ENCODE results near the gene TSTD1.
"Not testable (repeated sequence)": the region's sequence is repeated elsewhere in the genome, so short reads cannot be mapped to it uniquely, and the experiment has no call there.

Gene TSTD1

DNA sequence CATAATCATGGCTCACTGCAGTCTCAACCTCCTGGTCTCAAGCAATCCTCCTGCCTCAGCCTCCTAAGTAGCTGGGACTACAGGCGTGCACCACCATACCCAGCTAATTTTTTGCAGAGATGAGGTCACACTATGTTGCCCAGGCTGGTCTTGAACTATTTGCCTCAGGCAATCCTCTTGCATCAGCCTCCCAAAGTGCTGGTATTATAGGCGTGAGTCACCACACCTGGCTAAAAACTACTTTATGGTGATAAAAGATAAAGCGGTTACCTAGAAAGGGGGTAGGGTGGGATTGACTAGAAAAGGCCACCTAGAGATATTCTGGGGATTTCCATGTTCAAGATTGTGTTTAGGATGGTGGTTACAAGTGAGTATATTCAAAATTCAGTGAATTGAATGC is 5.0 kb downstream of the TSTD1 start:
- no peak for DNase-seq

DNA sequence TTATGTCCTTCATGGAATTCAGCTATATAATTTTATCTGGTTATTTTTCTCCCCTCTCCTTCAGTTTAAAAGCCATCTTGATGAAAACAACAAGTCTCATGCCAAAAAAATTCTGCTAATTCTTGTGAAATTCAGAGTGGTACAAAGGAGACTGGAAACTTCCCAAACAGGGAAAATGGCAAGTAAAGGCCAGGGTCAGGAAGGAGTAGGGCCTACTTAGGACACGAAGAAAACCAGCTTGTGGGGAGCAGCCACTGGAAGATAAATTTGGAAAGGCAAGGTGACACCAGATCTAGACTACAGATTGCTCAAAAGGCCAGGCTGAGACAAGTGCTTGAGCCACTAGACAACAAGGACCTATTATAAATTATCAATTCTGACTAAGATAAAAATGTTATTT is 6.4 kb downstream of the TSTD1 start:
- DNase-seq, result no peak

DNA sequence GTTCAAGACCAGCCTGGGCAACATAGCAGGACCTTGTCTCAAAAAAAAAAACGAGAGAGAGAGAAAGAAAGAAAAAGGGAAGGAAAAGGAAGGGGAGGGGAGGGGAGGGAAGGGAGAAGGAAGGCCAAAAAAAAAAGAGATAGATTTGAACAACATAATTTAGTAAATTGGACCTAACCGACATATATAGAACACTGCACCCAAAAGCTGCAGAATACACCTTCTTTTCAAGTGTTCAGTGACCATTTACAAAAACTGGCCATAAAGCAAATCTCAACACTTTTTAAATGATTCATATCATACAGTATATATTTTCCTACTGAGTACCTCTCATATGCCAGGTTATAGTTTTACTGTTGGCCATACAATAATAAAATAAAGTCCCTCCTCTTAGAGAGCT is 6.9 kb downstream of the TSTD1 start:
- DNase-seq, result no peak

DNA sequence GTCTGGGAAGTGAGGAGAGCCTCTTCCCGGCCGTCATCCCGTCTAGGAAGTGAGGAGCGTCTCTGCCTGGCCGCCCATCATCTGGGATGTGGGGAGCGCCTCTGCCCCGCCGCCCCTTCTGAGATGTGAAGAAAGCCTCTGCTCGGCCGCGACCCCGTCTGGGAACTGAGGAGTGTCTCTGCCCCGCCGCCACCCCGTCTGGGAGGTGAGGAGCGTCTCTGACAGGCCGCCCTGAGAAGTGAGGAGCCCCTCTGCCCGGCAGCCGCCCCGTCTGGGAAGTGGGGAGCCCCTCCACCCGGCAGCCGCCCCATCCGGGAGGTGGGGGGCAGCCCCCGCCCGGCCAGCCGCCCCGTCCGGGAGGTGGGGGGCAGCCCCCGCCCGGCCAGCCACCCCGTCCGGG is 9.3 kb downstream of the TSTD1 start:
- DNase-seq, result not testable (repeated sequence)

DNA sequence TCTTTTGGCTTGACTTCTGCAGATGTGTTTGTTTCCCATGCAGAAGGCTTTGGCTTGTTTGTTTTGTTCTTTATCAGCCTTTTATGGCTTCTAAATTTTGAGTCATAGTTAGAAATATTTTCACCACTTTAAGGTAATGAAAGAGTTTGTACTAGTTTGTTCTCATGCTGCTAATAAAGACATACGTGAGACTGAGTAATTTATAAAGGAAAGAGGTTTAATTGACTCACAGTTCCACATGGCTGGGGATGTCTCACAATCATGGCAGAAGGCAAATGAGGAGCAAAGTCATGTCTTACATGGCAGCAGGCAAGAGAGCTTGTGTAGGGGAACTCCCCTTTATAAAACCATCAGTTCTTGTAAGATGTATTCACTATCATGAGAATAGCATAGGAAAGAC is 11.8 kb downstream of the TSTD1 start:
- not testable (repeated sequence) for DNase-seq

DNA sequence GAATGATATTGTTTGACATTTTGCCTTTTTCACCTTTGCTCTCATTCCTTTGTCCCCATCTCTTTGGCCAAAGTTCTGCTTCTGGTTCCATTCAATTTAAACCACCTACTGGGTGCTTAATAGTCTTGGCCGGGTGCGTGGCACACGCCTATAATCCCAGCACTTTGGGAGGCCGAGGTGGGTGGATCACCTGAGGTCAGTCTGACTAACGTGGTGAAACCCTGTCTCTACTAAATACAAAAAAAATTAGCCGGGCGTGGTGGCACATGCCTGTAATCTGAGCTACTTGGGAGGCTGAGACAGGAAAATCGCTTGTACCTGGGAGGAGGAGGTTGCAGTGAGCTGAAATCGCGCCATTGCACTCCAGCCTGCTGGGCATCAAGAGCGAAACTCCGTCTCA is 16.3 kb downstream of the TSTD1 start:
- not testable (repeated sequence) for DNase-seq

DNA sequence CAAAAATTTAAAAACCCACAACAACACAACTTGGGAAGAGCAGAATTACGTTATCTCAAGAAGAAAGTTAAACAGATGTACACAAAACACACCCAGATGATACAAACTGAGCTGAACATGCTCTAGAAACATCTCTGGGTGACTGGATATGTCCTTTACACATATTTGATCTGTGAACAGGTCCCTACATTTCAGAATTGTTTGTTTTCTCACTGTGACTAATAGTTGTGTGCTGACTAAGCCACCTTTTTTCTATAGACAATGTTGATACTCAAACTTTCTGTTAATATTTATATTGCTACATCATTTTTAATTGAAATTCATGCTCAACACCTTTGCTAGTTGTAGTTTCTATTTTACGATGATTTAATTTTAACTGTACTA is 16.8 kb downstream of the TSTD1 start:
- no peak for DNase-seq

DNA sequence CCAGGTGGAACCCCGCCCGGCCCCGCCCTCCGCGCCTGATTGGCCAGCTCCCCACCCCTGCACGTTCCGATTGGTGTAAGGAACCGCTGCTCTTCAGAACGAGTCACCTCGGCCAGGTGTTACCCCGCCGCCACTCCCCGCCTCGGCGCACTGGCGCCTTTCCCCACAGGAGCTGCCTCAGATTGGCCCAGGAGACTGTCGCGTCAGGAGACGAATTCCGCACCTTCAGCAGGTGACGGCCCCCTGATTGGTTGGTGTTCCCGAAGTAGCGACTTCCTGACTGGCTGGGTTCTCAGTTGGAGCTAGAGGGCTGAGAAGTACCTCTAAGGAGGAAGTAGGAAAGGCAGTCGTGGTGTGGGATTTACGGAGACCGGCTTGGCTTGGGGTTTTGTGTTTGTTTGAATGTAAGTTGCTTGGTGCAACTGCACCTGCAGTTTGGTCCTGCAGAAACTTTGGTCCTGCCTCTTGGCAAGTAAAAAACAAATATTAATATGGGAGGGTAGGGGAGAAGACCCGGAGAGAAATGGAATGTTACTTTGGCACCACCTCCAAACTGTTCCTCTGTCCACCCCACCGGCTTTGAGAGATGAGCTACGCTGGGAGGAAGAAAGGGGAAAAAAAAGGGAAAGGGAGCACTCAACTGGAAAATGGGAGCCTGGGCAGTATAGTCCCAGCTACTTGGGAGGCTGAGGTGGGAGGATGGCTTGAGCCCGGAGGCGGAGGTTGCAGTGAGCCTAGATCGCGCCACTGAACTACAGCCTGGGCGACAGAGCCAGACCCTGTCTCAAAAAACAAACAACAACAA is 17.4 kb downstream of the TSTD1 start:
- no peak for DNase-seq

DNA sequence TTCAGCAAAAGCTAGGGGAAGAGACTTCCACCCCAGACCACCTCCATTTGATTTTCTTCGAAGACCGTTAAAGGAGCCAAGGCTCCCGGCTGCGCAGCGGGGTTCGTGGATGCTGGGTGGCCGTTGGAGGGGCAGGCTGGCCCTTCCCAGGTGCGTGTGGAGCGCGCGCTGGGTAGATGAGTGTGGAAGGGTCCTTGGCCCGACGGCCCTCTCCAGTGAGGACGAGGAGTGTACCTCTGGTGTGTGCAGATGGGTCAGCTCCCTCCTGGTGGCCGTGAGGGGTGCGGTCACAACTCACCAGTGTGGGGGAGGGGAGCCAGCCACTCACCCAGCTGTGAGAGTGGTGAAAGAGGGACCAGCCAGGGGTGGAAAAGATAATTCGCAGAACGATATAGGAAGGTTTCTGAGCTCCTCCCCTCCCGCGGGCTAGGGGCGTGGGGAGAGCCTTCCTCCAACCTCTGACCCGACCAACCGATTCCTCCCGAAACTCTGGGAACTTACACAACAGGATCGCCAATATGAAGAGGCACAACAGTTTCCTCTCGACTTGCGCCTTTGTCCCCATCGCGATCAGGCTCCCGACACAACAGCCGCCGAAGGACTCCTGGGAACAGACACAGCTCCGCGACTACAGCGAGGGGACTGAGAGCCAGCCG is 18.1 kb downstream of the TSTD1 start, which contains the start of gene F11R:
Gene F11R, minus strand, starts transcription at position 644 of the 656 bp plus-strand sequence. Its CDS starts 79 bp downstream, at position 565.
- DNase-seq, result no peak

DNA sequence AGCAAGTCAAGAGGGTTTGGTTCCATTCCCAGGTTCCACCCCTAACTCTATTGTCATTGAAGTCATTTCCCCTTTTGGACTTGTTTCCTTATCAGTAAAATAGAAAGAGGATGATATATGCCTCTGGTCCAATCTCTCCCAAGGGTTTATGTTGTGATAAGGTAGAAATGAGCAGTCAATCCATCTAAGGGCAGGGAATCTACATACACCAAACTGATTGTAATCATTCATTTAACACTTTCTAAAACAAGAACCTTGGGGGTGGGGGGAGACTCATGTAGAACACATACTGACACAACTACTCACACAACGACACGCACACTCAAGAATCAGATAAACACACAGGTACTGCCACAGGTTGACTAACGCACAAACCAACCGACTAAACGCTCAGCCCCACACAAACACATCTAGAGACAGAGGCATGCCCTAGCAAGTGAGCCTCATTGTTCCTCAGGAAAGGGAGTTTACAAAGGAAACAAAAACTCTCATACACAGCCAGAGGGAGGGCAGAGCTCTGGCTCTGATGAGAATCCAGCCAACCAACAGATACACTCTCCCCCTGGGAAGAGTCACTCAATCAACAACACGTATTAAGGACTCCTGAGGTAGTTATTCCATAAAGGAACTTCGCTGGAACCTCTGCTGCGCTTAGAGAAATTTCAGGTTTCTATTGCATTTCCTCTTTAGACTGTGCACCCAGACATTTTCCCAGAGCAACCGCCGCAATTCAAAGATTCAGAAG is 18.8 kb downstream of the TSTD1 start:
- no peak for DNase-seq

DNA sequence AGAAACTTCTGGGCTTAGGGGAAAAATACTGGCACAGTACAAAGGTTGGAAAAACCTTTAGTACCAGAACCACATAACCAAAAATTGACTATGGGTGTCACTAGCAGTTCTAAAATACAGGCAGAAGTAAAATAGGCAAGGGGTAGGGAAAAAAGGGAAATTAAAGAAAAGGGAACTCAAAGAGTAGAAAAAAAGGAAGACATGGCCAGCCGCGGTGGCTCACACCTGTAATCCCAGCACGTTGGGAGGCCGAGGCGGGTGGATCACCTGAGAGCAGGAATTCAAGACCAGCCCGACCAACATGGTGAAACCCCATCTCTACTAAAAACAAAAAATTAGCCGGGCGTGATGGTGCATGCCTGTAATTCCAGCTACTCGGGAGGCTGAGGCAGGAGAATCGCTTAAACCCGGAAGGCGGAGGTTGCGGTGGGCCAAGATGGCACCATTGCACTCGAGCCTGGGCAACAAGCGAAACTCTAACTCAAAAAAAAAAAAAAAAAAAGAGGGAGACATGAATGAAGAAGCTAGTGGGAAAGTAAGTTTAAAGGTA is 19.6 kb downstream of the TSTD1 start:
- not testable (repeated sequence) for DNase-seq

DNA sequence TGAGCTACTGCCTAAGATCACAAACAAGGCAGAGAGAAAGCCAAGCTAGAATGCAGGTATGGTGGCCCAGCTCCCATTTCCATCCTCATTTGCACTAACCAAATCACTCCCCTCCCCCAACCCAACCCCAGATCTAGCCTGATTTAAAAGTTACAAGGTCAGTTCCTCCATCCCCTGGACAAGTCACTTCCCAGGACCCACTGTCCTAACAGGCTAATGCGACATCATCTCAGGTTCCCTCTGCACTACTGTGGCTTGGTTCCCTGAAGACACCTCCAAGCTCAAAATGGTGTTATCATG is 20.2 kb downstream of the TSTD1 start:
- DNase-seq, result no peak

DNA sequence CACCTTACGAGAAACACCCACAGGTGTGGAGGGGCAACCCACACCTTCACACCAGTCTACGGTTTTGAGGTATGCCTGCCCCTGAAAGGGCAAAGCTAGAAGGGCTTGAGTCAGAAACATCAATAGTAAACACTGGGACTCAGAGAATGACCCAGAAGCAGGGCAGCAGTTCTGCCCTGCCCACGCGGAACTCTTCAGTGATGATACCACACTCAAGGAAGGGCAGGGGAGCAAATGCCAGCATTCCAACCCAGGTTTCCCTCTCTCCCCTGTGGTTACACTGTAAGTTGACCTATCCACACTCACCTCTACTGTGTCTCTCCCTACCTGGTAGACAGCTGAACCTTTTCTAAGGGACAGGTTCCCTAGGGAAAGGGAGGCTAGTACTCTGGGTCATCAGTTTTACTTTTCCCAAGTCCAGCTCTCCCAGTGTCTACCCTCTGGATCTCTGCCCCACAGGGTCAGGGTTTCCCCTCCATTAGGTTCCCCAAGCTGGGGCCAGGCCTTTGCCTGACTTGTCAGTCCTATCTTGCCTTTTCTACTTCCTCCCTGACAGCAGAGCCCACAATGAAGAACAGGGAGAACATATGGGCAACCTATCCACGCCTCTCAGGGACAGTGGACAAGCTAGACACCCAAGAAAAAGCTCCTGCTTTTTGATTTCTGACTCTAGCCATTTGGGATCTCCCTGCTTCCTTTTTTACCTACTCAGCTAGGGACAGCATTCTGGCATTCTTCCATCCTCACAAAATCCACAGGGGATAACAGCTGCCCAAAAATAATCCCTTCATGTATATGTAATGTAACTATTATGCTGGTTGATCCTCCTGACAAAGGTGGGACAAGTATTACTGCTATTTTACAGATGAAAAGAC is 20.8 kb downstream of the TSTD1 start:
- no peak for DNase-seq

DNA sequence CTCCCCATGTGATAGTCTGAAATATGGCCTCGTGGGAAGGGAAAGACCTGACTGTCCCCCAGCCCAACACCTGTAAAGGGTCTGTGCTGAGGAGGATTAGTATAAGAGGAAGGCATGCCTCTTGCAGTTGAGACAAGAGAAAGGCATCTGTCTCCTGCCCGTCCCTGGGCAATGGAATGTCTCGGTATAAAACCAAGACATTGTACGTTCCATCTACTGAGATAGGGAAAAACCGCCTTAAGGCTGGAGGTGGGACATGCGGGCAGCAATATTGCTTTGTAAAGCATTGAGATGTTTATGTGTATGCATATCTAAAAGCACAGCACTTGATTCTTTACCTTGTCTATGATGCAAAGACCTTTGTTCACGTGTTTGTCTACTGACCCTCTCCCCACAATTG is 21.6 kb downstream of the TSTD1 start:
- not testable (repeated sequence) for DNase-seq

DNA sequence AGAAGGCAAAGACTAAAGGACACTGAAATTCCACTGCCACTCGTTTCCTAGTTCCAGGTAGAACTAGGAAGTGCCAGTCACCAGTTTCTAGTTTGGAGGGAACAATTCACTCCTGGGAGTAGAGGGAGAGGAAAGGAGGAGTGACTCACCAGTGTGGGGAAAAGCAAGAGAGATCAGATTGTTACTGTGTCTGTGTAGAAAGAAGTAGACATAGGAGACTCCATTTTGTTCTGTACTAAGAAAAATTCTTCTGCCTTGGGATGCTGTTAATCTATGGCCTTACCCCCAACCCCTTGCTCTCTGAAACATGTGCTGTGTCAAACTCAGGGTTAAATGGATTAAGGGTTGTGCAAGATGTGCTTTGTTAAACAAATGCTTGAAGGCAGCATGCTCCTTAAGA is 22.1 kb downstream of the TSTD1 start:
- not testable (repeated sequence) for DNase-seq

DNA sequence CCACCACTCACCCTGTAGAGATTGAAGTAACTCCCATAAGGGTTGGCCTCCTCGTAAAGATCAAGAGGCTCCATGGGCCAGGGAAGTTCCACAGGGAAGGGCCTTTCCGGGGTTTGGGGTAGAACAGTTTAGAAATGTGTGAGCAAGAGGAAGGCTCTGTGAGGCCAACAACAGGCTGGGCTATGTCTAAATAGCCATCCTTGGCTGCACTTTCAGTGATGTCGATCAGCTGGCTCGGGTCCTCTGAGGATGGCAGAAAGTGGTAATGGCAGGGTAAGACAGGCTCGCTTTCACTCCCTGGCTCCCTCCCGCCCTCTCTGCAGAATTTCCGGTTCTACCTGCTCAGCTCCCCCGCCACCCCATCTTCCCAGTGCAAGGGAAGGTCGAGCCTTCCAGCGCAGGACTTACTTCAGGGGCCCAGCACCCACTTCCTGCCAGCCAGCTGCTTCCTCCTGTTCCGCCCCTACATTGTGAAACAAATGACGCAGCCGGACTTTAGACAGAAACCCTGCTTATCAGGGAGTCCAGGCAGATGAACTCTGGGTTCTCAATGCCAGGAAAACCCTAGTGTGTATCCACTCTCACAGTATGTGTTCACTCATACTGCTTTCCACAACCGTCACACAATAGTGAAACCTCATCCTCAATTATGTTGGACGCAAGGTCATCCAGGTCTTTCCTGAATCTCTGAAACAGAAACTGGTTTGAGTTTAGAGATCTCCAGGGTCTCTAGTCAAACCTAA is 25.1 kb downstream of the TSTD1 start:
- DNase-seq, result no peak

DNA sequence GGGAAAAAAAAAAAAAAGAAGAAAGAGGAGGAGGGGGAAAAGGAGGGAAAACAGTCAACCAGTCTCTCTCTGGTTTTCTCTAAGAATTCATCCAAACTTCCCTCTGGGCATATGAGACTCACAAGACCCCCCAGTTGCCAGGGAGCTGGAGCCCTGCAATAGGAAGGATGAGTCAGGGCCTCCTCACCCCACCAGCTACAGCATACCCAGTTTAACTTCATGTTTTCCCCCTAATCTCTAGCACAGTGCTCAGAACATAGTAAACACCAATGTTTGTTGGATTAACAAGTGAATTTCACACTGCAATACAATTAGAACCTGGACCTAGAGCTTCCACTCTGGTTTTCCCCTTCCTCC is 25.7 kb downstream of the TSTD1 start:
- no peak for DNase-seq

DNA sequence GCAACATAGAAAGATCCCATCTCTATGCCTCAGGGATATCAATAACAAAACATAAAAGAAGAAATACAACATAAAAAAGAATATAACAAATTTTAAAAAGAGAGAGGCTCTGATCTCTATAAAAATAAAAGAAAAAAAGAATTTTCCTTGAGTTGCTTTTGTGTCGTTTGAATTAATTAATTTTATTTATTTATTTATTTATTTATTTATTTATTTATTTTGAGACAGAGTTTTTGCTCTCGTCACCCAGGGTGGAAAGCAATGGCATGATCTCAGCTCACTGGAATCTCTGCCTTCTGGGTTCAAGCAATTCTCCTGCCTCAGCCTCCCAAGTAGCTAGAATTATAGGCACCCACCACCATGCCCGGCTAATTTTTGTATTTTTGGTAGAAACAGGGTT is 26.3 kb downstream of the TSTD1 start:
- DNase-seq, result no peak

DNA sequence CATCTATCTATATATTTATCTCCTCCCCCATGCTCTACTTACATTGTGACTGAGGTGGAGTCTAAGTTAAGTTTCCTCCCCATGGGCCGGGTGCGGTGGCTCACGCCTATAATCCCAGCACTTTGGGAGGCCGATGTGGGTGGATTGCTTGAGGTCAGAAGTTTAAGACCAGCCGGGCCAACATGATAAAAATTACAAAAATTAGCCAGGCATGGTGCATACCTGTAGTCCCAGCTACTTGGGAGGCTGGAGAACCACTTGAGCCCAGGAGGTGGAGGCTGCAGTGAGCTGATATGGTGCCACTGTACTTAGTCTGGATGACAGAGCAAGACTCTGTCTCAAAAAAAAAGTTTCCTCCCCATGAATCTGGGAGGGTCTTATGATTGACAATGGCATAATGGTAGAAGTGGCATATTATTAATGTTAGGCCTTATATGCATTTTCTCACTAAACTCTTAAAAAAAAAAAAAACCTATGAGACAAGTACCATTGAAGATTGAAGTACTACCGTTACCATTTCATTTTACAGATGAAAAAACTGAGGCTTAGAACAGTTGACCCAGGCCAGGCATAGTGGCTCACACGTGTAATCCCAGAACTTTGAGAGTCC is 29.1 kb downstream of the TSTD1 start:
- no peak for DNase-seq

DNA sequence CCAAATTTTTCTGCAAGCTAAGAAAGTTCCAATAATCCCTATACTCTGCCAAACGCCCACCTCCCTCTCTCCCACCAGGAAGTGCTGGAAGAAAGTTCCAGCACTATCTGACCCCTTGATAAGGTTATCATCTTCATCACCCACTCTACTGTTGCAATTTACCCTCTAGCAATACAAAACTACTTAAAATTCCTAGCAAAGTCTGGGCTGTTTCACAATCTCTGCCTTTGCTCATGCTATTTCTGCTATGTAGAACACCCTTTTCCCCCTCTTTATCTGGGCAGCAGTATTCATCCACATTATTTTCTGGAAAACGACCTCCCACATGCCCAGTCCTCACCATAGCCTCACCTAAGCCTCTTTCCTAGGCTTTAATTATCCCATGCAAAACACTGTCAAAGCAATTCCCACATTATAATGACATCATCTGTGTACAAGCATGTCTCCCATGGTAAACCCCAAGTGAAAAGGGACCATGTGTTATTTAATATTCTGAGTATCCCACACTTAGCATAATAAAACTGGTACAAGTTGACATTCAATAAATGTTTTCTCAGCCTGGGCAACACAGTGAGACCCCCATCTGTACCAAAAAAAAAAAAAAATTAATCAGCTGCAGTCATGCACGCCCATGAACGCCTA is 29.8 kb downstream of the TSTD1 start:
- no peak for DNase-seq

DNA sequence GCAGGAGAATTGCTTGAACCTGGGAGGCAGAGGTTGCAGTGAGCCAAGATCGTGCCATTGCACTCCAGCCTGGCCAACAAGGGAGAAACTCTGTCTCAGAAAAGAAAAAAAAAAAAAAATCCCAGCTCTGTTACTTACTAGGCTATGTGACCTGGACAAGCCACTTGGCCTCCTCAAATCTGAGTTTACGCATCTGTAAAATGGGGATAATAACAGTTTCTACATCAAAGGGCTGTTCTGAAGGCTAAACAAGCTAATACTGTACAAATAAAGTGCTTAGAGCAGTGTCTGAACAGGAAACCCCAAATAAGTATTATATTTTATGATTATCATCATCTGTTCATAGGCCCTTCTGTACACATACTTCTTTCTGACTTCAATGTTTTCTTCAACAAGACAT is 31.4 kb downstream of the TSTD1 start:
- DNase-seq, result no peak
